HEK293 (cell line): ENCODE data around the gene PDLIM4.

ENCODE experiments used
- CTCF ChIA-PET: fragments of 350-600 bp; formaldehyde crosslinking; extraction: SDS; loops from one replicate; lab custom pipeline; 2021; ENCODE audit warnings: antibody characterized with exemption; lab: Yijun Ruan, JAX
- POLR2A ChIA-PET: fragments of 300-600 bp; formaldehyde crosslinking; extraction: SDS; loops from one replicate; lab custom pipeline; 2020; ENCODE audit warnings: antibody characterized with exemption, inconsistent platforms; lab: Yijun Ruan, JAX
- H3K27ac ChIP-seq: fragments of 200-500 bp; sonication (Bioruptor generic); 2 replicates; pipeline ENCODE4 v1.5.1; 2014; ENCODE audit warnings: low read depth, low read length, control low read depth, inconsistent platforms; ENCODE audit errors: extremely low read depth
- H3K36me3 ChIP-seq, 2 experiments: fragments of 200-500 bp in 1 of 2; sonication (Bioruptor generic) in 1 of 2; 1 replicate in 1 of 2; 2 replicates in 1 of 2; pipeline ENCODE4 v1.5.1; 2014 to 2017; ENCODE audit warnings: inconsistent platforms in 2 of 2, low read length in 2 of 2; ENCODE audit not compliant: control insufficient read depth in 2 of 2, insufficient read depth in 1 of 2
- H3K4me1 ChIP-seq: fragments of 200-500 bp; sonication (Bioruptor generic); 2 replicates; pipeline ENCODE4 v1.5.1; 2014; ENCODE audit warnings: mild to moderate bottlenecking, low read length, inconsistent platforms; ENCODE audit not compliant: control insufficient read depth, insufficient read depth
- H3K4me3 ChIP-seq: 2 replicates; pipeline ENCODE4 v1.5.1; 2011; ENCODE audit warnings: low read depth, mild to moderate bottlenecking, control low read depth, low read length, moderate library complexity
- H3K9me3 ChIP-seq: fragments of 200-500 bp; sonication (Bioruptor generic); 2 replicates; pipeline ENCODE4 v1.5.1; 2014; ENCODE audit warnings: low read depth, low read length, inconsistent platforms; ENCODE audit not compliant: control insufficient read depth, insufficient read depth
- AEBP2 ChIP-seq: fragments of 450-650 bp; formaldehyde crosslinking; IDR thresholded peaks from 2 replicates; pipeline ENCODE4 v1.5.1; 2016; ENCODE audit warnings: missing biosample characterization, missing genetic modification characterization, borderline replicate concordance
- EGR2 ChIP-seq: fragments of 450-650 bp; formaldehyde crosslinking; IDR thresholded peaks from 2 replicates; pipeline ENCODE4 v1.5.1; 2016; ENCODE audit warnings: low read depth, missing biosample characterization, missing genetic modification characterization
- TSHZ1 ChIP-seq: fragments of 450-650 bp; formaldehyde crosslinking; IDR thresholded peaks from 2 replicates; pipeline ENCODE4 v1.5.1; 2016; ENCODE audit warnings: missing biosample characterization, missing genetic modification characterization, borderline replicate concordance
- ZBTB21 ChIP-seq: fragments of 450-650 bp; formaldehyde crosslinking; IDR thresholded peaks from 2 replicates; pipeline ENCODE4 v1.5.1; 2017; ENCODE audit warnings: missing biosample characterization, missing genetic modification characterization
- ZBTB7A ChIP-seq: fragments of 450-650 bp; formaldehyde crosslinking; IDR thresholded peaks from 2 replicates; pipeline ENCODE4 v1.5.1; 2016; ENCODE audit warnings: low read depth, missing biosample characterization, missing genetic modification characterization
- ZFHX2 ChIP-seq: fragments of 450-650 bp; formaldehyde crosslinking; conservative IDR thresholded peaks from 2 replicates; pipeline ENCODE4 v1.5.1; 2016; ENCODE audit warnings: missing biosample characterization, missing genetic modification characterization
- ZFP41 ChIP-seq: fragments of 450-650 bp; formaldehyde crosslinking; IDR thresholded peaks from 2 replicates; pipeline ENCODE4 v1.5.1; 2016; ENCODE audit warnings: missing biosample characterization, missing genetic modification characterization, borderline replicate concordance
- ZIC2 ChIP-seq: fragments of 450-650 bp; formaldehyde crosslinking; IDR thresholded peaks from 2 replicates; pipeline ENCODE4 v1.5.1; 2016; ENCODE audit warnings: missing biosample characterization, missing genetic modification characterization
- ZNF146 ChIP-seq: fragments of 450-650 bp; formaldehyde crosslinking; IDR thresholded peaks from 2 replicates; pipeline ENCODE4 v1.5.1; 2016; ENCODE audit warnings: missing biosample characterization, missing genetic modification characterization
- ZNF184 ChIP-seq: fragments of 450-650 bp; IDR thresholded peaks from 2 replicates; pipeline ENCODE4 v1.5.1; 2018; ENCODE audit warnings: missing biosample characterization, mild to moderate bottlenecking, missing genetic modification characterization
- ZNF350 ChIP-seq: fragments of 450-650 bp; formaldehyde crosslinking; IDR thresholded peaks from 2 replicates; pipeline ENCODE4 v1.5.0; 2017; ENCODE audit warnings: missing biosample characterization, mild to moderate bottlenecking, missing genetic modification characterization
- ZNF404 ChIP-seq: fragments of 450-650 bp; formaldehyde crosslinking; IDR thresholded peaks from 2 replicates; pipeline ENCODE4 v1.5.1; 2017; ENCODE audit warnings: missing biosample characterization, missing genetic modification characterization
- ZNF433 ChIP-seq: fragments of 450-650 bp; formaldehyde crosslinking; IDR thresholded peaks from 2 replicates; pipeline ENCODE4 v1.5.1; 2016; ENCODE audit warnings: missing biosample characterization, missing genetic modification characterization, low read depth
- ZNF600 ChIP-seq: fragments of 450-650 bp; formaldehyde crosslinking; IDR thresholded peaks from 2 replicates; pipeline ENCODE4 v1.5.1; 2016; ENCODE audit warnings: missing biosample characterization, missing genetic modification characterization
- ZNF624 ChIP-seq: fragments of 450-650 bp; formaldehyde crosslinking; IDR thresholded peaks from 2 replicates; pipeline ENCODE4 v1.5.1; 2017; ENCODE audit warnings: missing biosample characterization, missing genetic modification characterization
- ZNF701 ChIP-seq: fragments of 450-650 bp; formaldehyde crosslinking; IDR thresholded peaks from 2 replicates; pipeline ENCODE4 v1.5.1; 2016; ENCODE audit warnings: missing biosample characterization, missing genetic modification characterization
- ZNF785 ChIP-seq: fragments of 450-650 bp; formaldehyde crosslinking; IDR thresholded peaks from 2 replicates; pipeline ENCODE4 v1.5.1; 2016; ENCODE audit warnings: missing biosample characterization, missing genetic modification characterization

PDLIM4 gene

GRCh38 chr5:132266836-132267160, 9.3 kb downstream of the PDLIM4 start:
- Histone ChIP-seq H3K4me1 (no peaks in the 10 kb centered on the region; the same call in 1 of the 2 replicates), H3K27ac (no peak overlapping the region), H3K4me3 (no peak overlapping the region), H3K36me3 (no peaks in the 10 kb centered on the region), H3K9me3 (no peaks in the 10 kb centered on the region)
- CTCF ChIA-PET: interaction anchor here (0.6 kb wide), 1 partner anchor 31 kb away, joined by 4 read pairs; no protein-coding TSS in a partner anchor
- POLR2A ChIA-PET: no interaction called here
- no peak for TF ChIP-seq ZNF624 (tag by site-specific recombination)
- no peak for TF ChIP-seq AEBP2 (tag by site-specific recombination)
- no peak for TF ChIP-seq ZNF350 (tag by site-specific recombination)
- no peak for TF ChIP-seq ZNF404 (tag by site-specific recombination)
- TF ChIP-seq ZFP41 (tag by site-specific recombination): no peak
- no peak for TF ChIP-seq ZNF146 (tag by site-specific recombination)
- no peak for TF ChIP-seq ZBTB21
- no peak for TF ChIP-seq ZNF701
- no peak for TF ChIP-seq ZNF785 (tag by site-specific recombination)

- no peak overlapping the region for H3K27ac ChIP-seq
- H3K4me3 ChIP-seq: no peak overlapping the region
- H3K4me1 ChIP-seq: no peaks in the 10 kb centered on the region; the same call in 1 of the 2 replicates
- ChIA-PET CTCF (no interaction called here), POLR2A (no interaction called here)
- no peaks in the 10 kb centered on the region for H3K9me3 ChIP-seq
- TF ChIP-seq ZNF600 (tag by site-specific recombination): 0 out of 2 replicates have a peak, but pooled peaks have one; percentile 60
- no peak for TF ChIP-seq ZNF433
- no peaks in the 10 kb centered on the region for H3K36me3 ChIP-seq
These were observed 9.8 kb downstream of the PDLIM4 start for GRCh38 chr5:132267166-132267739.

- ChIA-PET POLR2A (no interaction called here), CTCF (interaction anchor here (1.3 kb wide), 1 partner anchor 11 kb away, joined by 5 read pairs; no protein-coding TSS in a partner anchor)
- no peaks in the 10 kb centered on the region; the same call in 1 of the 2 replicates for H3K4me1 ChIP-seq
- H3K27ac ChIP-seq: no peak overlapping the region
- no peak overlapping the region for H3K4me3 ChIP-seq
- H3K36me3 ChIP-seq: no peaks in the 10 kb centered on the region
- TF ChIP-seq TSHZ1 (tag by site-specific recombination) (no peak), ZFHX2 (tag by site-specific recombination) (peak; percentile 90), ZNF184 (tag by site-specific recombination) (no peak), ZIC2 (tag by site-specific recombination) (peak; percentile 16; the same call in 1 of the 2 replicates), EGR2 (tag by site-specific recombination) (peak; percentile 94), ZBTB7A (tag by site-specific recombination) (no peak)
- H3K9me3 ChIP-seq: no peaks in the 10 kb centered on the region
These were observed 10.7 kb downstream of the PDLIM4 start for GRCh38 chr5:132267931-132268768.
